WI38 (cell line): ENCODE results near the gene DNM2.
"Not testable (repeated sequence)": the region's sequence is repeated elsewhere in the genome, so short reads cannot be mapped to it uniquely, and the experiment has no call there.

Source experiments
- H3K4me3 ChIP-seq: 2 replicates; pipeline ENCODE4 v1.5.1; 2011; ENCODE audit warnings: low read depth, mild to moderate bottlenecking, control low read depth, low read length
- TF ChIP-seq, protein P1 (sequence below): IDR thresholded peaks from 2 replicates; pipeline ENCODE4 v1.5.1; 2012; ENCODE audit warnings: low read depth, mild to moderate bottlenecking, control low read depth, low read length

DNM2 gene

GRCh38 chr19:10832939-10833296 lies 115.0 kb downstream of the DNM2 start:
- H3K4me3 ChIP-seq: no peak overlapping the region
- TF ChIP-seq, protein P1, sequence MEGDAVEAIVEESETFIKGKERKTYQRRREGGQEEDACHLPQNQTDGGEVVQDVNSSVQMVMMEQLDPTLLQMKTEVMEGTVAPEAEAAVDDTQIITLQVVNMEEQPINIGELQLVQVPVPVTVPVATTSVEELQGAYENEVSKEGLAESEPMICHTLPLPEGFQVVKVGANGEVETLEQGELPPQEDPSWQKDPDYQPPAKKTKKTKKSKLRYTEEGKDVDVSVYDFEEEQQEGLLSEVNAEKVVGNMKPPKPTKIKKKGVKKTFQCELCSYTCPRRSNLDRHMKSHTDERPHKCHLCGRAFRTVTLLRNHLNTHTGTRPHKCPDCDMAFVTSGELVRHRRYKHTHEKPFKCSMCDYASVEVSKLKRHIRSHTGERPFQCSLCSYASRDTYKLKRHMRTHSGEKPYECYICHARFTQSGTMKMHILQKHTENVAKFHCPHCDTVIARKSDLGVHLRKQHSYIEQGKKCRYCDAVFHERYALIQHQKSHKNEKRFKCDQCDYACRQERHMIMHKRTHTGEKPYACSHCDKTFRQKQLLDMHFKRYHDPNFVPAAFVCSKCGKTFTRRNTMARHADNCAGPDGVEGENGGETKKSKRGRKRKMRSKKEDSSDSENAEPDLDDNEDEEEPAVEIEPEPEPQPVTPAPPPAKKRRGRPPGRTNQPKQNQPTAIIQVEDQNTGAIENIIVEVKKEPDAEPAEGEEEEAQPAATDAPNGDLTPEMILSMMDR: no peak

- TF ChIP-seq, protein P1: no peak
- peak overlapping the region; percentile 31 for H3K4me3 ChIP-seq
Measured at GRCh38 chr19:10835089-10835753, 117.3 kb downstream of the DNM2 start.

GRCh38 chr19:10835754-10836478 lies 118.0 kb downstream of the DNM2 start, which contains the start of gene TMED1:
TMED1 (minus strand) TSS chr19:10836212; CDS start chr19:10836191, 21 bp downstream.
- TF ChIP-seq, protein P1: no peak
- H3K4me3 ChIP-seq: peak within 1 kb of the TSS; percentile 68

GRCh38 chr19:10836479-10837330 lies 118.8 kb downstream of the DNM2 start:
- H3K4me3 ChIP-seq: peak overlapping the region; percentile 68
- TF ChIP-seq, protein P1: no peak

- H3K4me3 ChIP-seq: not testable (repeated sequence)
Measured at GRCh38 chr19:10837649-10838048, 119.8 kb downstream of the DNM2 start.

GRCh38 chr19:10838377-10838776 lies 120.5 kb downstream of the DNM2 start:
- TF ChIP-seq, protein P1: no peak
- H3K4me3 ChIP-seq: no peak overlapping the region

DNA sequence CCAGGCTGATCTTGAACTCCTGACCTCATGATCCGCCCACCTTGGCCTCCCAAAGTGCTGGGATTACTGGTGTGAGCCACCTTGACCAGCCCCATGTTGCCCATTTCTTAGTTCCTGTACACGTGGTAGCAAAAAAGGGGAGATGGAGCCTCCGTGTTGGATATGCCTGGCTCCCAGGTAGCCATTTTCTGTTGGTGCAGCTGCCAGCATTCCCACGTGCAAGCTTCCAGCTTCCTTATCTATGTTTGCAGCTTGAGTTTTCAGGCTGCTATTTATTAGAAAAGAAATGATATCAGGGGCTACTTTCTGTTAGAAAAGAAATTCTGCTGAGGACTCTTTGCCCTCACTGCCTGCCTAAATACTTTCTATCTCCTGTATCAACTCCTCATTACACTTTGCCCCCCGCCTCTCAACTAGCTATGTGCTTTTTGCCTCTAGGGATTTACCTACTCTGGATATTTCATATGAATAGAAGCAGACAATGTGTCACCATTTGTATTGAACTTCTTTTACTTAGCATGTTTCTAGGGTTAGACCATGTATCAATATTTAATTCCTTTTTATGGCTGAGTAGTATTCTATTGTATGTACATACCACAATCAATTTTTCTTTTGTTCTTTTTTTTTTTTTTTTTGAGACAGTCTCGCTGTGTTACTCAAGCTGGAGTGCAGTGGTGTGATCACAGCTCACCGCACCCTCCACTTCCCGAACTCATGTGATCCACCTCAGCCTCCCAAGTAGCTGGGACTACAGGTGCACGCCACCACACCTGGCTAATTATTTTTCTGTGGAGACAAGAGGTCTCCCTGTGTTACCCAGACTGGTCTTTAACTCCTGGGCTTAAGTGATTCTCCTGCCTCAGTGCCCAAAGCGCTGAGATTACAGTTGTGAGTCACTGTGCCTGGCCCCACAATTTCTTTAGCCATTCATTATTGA lies 121.5 kb downstream of the DNM2 start:
- no peak overlapping the region for H3K4me3 ChIP-seq

More for the DNA sequence above, 121.5 kb downstream of the DNM2 start:
- TF ChIP-seq, protein P1: no peak
